ENCODE measurements around the gene FLT3LG. TPM values are rescaled to one million over a fixed set of nuclear protein-coding genes. Genes with fewer than 3 reads are reported as not detected.

FLT3LG gene
- polyA plus RNA-seq, 1 donor = 3.2 TPM

DNA sequence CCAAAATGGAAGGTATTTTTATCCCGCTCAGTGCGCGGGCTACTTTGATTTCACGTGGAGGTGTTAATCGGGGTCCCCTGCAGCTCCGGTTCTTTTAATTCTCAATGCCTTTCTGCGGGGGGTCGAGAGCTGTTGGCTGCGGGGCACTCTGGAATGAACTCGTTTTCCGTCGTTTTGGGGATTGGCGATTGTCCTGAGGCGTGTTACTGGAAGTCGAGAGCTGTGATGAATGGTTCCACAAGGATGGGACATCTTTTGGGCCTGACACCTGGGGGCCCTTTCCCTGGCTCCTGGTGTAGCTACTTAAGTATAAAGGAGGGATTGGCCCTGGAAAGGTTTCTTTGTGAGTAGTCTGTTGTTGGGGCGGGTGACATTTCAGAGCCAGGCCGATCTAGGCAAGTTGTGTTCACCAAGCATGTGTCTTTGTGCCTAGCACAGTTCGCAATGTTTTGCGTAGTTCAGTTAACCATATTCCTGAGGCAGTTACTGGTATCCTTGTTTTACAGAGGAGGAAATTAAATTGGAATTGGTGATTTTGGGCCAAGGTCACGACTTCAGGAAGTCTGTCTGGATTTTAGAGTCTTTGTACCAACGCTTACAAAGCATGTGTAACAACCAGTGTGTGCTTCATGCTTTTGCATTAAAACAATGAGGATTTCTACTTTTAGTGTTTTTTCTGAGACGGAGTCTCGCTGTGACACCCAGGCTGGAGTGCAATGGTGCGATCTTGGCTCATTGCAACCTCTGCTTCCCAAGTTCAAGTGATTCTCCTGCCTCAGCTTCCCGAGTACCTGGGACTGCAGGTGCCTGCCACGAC lies 14.2 kb downstream of the FLT3LG start:
- DNase-seq (ENCODE audit: low read depth) = no peak

DNA sequence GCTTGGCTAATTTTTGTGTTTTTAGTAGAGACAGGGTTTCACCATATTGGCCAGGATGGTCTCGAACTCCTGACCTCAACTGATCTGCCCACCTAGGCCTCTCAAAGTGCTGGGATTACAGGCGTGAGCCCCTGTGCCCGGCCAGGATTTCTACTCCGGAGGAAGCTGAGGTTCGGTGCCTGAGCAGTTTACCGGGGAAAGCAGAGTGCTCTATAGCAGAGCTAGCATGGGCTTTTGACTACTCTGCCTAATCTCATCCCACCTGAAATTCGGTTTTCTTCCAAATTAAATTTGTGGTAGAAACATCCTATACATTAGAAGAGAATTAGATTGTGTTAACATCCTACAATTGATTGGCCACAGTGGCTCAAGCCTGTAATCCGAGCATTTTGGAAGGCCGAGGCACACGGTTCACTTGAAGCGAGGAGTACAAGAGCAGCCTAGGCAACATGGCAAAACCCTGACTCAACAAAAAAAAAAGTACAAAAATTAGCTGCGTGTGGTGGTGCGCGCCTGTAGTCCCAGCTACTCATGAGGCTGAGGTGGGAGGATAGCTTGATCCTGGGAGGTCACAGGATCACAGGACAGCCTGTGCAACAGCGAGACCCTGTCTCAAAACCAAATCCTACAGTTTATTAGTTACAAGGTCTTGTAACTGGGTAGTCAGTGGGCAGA lies 15.0 kb downstream of the FLT3LG start:
- DNase-seq (ENCODE audit: low read depth) = no peak

DNA sequence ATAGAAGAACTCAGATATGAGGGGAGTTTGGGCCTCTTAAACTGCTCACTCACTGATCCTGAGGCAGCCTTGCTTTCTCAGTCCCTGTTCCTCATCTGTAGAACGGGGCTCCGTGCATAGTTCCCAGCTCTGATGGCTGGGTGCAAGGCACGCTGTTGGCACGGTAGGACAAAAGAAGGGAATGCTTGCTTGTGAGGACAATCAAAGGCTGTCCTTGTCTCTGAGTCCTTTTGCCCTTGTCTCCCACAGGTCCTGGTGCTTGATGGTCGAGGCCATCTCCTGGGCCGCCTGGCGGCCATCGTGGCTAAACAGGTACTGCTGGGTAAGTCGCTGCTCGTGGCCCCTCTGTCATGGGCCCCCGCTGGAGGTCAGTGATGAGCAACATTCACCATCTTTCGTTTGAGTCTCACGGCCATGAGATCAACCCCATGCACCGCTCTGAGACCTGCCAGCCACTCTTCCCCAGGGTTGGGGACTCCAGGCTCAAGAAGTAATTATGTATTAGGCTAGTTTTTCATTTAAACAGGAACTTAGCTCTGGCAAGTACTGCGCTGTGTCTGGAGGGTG lies 15.7 kb downstream of the FLT3LG start:
- no peak for DNase-seq (ENCODE audit: low read depth)

DNA sequence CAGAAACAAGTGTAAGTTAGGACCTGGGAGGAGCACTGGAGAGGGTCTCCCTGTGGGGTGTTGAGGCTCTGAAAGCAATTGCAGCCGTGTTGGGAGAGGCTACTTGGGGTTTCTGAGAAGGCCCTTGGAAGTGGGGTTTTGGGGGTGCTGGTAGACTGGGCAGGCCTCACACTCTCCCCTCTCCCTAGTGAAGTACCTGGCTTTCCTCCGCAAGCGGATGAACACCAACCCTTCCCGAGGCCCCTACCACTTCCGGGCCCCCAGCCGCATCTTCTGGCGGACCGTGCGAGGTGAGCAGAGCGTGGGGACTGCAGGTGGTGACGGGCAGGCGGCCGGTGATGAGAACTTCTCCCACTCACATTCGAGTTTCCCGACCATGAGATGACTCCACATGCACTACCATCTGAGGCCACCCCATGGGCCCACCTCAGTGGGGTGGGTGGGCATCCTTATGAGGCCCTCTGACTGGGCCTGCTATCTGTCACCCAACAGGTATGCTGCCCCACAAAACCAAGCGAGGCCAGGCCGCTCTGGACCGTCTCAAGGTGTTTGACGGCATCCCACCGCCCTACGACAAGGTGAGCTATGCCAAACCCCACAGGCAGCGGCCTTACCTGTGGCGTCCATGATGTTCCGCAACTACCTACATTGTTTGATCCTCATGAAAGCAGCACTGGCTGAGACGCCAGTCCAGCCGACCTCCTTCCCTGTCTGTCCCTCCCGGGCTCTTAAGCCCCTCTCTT lies 16.4 kb downstream of the FLT3LG start:
- DNase-seq (ENCODE audit: low read depth) = no peak

DNA sequence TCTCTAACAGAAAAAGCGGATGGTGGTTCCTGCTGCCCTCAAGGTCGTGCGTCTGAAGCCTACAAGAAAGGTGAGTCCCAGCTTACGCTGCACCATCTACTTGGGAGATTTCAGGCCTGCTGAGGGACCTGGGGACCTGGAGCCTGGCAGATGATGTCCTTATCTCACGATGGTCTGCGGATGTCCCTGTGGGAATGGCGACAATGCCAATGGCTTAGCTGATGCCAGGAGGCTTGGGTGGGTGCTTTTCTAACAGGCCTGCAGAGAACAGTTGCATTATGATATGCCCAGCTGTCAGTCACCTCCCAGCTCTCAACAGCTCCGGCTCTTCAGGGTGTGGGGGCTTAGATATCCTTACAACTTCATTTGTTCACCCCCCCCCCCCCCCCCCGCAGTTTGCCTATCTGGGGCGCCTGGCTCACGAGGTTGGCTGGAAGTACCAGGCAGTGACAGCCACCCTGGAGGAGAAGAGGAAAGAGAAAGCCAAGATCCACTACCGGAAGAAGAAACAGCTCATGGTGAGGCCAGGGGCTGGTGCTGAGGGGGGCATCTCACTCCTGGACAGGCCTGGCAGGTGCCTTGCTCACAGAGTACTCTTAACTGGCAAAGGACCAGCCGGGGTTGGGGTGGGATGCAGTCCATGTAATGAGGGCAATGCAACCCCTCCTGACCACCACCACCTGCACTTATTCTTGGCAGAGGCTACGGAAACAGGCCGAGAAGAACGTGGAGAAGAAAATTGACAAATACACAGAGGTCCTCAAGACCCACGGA lies 17.2 kb downstream of the FLT3LG start:
- no peak for DNase-seq (ENCODE audit: low read depth)

DNA sequence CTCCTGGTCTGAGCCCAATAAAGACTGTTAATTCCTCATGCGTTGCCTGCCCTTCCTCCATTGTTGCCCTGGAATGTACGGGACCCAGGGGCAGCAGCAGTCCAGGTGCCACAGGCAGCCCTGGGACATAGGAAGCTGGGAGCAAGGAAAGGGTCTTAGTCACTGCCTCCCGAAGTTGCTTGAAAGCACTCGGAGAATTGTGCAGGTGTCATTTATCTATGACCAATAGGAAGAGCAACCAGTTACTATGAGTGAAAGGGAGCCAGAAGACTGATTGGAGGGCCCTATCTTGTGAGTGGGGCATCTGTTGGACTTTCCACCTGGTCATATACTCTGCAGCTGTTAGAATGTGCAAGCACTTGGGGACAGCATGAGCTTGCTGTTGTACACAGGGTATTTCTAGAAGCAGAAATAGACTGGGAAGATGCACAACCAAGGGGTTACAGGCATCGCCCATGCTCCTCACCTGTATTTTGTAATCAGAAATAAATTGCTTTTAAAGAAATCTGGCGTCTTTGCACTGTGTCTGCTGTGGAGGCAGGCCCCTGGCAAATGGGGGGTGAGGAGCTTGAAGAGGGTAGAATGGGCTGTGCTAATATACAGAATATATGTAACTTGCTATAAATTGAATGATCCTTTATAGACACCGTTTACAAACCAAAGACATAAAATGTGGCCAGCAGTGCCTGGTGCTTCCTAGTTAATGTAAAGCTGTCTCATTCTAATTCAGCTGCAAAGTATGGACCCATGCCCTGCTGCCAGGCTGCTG lies 18.0 kb downstream of the FLT3LG start:
- DNase-seq (ENCODE audit: low read depth) = no peak

DNA sequence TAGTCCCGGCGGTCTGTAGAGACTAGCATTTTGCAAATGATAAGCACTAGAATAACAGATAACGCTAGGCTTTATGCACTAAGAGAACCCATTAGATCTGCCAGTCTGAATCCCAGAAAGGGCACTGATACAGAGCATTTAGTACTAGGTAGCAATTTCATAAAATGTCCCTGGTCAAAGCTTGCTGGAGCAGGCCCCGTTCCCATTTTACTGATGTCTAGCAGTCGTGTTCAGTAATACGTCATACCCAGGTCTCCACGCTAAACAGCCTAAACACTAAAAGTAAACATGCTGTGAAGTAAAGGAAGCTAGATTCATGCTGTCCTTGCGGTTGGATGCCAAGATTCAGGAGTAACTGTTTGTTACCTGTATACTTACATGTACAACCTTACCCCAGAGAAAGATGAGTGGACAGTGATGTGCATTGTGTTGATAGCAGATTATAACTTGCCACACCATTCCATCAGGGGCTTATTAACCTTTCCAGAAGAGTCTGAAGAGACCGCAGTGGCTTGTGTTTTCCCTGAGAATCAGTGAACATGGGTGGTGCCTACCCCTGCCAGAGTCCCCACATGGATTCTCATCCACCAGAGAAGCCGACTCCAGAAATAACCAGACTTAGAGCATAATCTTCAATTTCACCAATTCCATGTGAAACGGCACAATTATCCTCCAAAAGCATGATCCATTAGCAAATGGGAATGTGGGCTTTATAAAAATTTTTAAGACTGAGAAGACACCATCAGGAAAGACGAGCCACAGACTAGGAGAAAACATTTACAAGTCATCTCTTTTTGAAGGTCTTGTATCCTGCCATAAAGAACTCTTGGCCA lies 18.8 kb downstream of the FLT3LG start:
- DNase-seq (ENCODE audit: low read depth) = no peak

DNA sequence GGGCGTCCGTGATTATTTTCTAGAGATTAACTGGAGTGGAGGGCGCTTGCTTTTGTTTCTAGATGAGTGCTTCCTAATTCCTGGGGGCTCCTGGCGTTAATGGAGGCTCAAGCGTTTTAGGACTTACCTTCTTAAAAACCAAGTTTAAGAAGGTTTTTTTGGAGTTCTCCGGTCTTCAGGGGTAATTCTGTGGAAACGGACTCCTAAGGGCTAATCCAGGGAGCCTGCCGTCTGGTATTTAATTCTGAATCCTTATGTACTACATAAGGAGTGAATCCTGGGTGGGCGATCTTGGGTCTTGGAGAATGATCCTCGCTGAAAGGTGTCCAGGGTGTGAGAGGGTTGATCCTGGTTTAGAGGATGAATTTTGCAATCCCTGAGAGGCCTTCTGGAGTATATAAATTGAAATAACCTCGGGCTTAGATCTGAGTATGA lies 22.6 kb downstream of the FLT3LG start:
- DNase-seq (ENCODE audit: low read depth) = no peak

DNA sequence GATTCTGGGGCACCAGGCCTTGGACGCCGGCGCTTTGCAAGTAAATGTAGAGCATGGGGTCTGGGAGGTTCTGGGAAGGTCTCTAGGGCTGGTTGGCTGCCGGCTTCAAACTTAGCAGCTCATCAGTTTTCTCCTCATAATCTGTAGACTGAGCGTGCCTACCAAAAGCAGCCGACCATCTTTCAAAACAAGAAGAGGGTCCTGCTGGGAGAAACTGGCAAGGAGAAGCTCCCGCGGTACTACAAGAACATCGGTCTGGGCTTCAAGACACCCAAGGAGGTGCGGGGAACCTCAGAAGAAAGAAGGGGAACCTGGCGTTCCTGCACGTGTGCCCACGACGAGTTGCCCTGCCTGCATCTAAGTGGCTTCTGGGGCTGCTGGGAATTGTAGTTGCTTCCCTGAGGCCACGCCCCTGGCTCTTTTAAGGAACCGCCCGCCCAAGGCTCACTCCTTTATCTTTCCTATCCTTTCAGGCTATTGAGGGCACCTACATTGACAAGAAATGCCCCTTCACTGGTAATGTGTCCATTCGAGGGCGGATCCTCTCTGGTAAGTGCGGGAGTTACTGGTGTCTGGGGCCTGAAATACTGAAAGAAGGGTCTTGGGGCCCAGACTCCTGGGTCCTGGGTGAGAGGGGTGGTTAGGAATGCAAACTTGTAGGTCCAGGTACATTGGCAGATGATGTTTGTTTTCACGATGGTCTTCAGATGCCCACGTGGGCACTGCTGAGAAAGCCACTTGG lies 23.2 kb downstream of the FLT3LG start:
- no peak for DNase-seq (ENCODE audit: low read depth)

DNA sequence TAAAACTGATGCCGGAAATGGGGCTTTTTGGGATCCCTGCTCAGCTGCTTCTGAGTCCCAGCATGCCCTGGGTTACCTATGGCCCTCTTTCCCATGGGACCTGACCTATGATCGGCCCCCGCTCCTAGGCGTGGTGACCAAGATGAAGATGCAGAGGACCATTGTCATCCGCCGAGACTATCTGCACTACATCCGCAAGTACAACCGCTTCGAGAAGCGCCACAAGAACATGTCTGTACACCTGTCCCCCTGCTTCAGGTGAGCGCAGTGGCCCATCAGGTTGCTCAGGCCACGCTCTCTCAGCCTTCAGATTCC lies 23.7 kb downstream of the FLT3LG start:
- no peak for DNase-seq (ENCODE audit: low read depth)

DNA sequence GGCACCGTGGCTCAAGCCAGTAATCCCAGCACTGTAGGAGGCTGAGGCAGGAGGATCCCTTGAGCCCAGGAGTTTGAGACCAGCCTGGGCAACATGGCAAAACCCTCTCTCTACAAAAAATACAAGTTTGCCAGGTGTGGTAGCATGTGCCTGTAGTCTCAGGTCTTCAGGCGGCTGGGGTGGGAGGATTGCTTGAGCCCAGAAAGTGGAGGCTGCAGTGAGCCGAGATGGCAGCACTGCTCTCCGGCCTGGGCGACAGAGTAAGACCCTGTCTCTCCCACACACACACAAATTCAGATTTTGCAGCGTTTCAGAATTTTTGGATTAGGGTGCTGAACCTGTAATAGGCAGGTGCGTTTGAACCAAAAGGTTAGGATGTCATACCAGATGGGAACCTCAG lies 24.5 kb downstream of the FLT3LG start:
- DNase-seq (ENCODE audit: low read depth) = no peak

DNA sequence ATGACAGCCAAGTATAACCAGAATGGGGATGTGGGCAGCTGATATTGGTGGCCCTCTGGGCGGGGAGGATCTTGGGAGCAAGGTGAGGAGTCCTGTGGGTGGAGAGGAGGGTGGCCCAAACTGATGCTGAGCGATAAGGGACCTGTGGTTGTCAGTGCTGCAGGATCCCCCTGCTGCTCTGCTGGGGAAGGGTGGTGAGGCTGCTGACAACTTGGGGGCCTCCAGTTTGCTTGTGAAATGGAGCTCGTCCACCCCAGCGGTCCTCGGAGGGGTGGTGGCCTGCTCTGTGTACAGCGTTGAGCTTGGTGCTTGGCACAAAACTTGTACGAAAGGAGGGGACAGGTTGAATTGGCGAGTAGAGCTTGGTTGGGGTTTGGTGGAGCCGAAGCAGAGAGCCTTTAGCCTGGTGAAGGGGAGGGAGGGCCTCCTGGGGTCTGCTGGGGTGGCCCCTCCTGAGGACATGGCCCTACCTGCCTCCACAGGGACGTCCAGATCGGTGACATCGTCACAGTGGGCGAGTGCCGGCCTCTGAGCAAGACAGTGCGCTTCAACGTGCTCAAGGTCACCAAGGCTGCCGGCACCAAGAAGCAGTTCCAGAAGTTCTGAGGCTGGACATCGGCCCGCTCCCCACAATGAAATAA lies 25.1 kb downstream of the FLT3LG start:
- DNase-seq (ENCODE audit: low read depth) = no peak

DNA sequence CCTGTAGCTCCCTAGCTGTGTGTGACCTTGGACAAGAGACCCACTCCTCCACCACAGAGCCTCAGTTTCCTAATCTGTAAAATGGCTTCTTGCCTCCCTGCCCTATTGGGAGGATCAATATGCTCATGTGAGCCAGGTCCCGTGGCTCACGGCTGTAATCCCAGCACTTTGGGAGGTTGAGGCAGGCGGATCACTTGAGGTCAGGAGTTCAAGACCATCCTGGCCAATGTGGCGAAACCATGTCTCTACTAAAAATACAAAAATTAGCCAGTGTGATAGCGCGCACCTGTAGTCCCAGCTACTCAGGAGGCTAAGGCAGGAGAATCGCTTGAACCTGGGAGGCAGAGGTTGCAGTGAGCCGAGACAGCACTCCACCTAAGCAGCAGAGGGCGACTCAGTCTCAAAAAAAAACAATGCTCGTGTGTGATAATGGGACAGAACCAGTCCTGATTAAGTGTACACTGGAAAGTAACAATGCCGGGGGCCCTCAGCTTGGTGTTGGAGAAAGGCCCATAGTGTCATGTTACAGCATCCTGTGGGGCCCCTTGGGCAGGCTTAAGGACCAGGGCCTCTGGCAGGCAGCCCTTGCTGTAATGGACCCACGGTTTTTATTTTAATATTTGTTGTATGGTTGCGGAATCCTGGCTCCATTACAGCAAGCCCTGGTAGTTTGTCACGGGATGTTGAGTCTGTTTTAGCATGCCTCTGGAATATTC lies 29.0 kb downstream of the FLT3LG start:
- DNase-seq (ENCODE audit: low read depth) = no peak

DNA sequence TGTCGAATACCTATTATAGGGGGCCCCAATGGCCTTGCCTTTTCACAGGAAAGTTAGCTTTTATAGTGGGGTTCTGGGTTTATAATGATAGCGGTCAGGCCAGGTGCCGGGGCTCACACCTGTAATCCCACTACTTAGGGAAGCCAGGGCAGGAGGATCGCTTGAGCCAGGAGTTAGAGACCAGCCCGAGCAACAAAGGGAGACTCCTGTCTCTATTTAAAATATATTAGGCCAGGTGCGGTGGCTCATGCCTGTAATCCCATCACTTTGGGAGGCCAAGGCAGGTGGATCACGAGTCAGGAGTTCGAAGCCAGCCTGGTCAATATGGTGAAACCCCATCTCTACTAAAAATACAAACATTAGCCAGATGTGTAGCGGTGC lies 29.6 kb downstream of the FLT3LG start:
- DNase-seq (ENCODE audit: low read depth) = no peak

DNA sequence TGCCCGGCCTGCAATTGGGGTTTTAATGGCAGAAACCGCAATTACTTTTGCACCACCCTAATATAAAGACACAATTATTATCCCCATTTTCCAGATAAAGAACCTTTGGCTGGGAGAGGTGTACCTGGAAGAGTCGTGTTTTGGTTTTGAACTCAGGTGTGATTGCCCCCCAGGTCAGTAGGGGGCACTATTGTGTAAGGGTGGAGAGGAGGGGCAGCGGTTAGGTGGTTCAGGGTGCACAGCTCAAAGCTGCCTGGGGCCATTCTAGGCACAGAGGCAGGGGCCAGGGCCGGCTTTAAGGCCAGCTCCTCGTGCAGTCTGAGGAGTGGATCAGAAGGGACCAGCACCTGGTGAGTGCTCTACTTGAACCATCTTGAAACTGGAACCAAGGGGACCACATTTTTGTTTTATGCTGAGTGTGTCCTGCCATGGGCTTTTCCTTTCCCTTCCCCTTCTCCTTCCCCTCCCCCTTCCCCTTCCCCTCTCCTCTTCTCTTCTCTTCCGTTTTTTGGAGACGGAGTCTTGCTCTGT lies 32.6 kb downstream of the FLT3LG start:
- no peak for DNase-seq (ENCODE audit: low read depth)

DNA sequence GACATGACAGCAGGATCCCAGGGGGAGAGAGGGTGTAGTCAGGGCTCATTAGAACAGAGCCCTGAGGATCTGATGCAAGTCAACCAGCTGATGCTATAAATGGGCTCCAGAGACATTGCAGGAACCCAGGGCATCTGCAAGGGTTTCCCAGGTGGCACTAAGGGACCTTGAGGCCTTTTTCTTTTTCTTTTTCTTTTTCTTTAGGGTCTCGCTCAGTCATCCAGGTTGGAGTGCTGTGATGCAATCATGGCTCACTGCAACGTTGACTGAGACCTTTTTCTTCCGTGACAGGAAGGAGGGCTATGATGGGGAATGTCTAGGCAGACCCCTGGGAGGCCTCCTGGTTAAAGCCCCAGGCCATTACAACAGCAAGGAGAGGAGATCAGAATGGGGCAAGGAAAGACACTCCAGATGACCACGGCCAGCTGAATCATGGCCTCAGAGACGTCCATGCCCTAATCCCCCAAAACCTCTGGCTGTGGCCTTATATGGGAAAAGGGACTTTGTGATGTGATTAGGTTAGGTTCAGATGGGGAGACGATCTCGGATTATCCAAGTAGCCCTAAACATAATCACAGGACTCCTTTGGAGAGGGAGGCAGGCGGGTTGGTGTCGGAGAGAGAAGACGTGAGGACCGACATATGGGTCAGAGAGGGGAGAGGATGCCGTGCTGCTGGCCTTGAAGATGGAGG lies 33.9 kb downstream of the FLT3LG start:
- no peak for DNase-seq (ENCODE audit: low read depth)
